Lung (tissue), 12 donors: Measurements from ENCODE around the gene GDI1. TPM values are rescaled to one million over a fixed set of nuclear protein-coding genes. Genes with fewer than 3 reads are reported as not detected.

Source experiments
- ATAC-seq: fragments of 200-7000 bp; cut with Tn5 transposase; one replicate; pipeline ENCODE4 v1.9.1; 2020; ENCODE audit warnings: moderate number of reproducible peaks; ENCODE audit not compliant: insufficient read depth, low FRiP score
- DNase-seq, 3 donors: peaks; one replicate each; pipeline ENCODE4 v3.0.0-alpha.2; 2013 to 2017
- H3K27ac ChIP-seq, 2 donors: one replicate each; pipeline ENCODE4 v1.5.1; 2013; ENCODE audit warnings: mild to moderate bottlenecking in 2 of 2, moderate library complexity in 2 of 2, control low read depth in 1 of 2, inconsistent platforms in 1 of 2, low read depth in 1 of 2, low read length in 1 of 2
- H3K27me3 ChIP-seq, 3 donors: one replicate each; pipeline ENCODE4 v1.5.1; 2013; ENCODE audit warnings: low read length in 2 of 3; ENCODE audit not compliant: control insufficient read depth in 3 of 3, insufficient read depth in 3 of 3
- H3K36me3 ChIP-seq, 4 donors: one replicate each; pipeline ENCODE4 v1.5.1; 2013; ENCODE audit warnings: low read length in 4 of 4, mild to moderate bottlenecking in 1 of 4, moderate library complexity in 1 of 4; ENCODE audit not compliant: control insufficient read depth in 4 of 4, insufficient read depth in 4 of 4
- H3K4me1 ChIP-seq, 5 donors: one replicate each; pipeline ENCODE4 v1.5.1; 2013; ENCODE audit warnings: low read length in 5 of 5, mild to moderate bottlenecking in 2 of 5, moderate library complexity in 1 of 5; ENCODE audit not compliant: control insufficient read depth in 5 of 5, insufficient read depth in 5 of 5
- H3K4me3 ChIP-seq: one replicate; pipeline ENCODE4 v1.5.1; 2013; ENCODE audit warnings: mild to moderate bottlenecking, control low read depth, moderate library complexity
- H3K9ac ChIP-seq, 2 donors: one replicate each; pipeline ENCODE4 v1.5.1; 2013; ENCODE audit warnings: low read length in 2 of 2, control low read depth in 1 of 2; ENCODE audit not compliant: insufficient read depth in 1 of 2
- H3K9me3 ChIP-seq, 4 donors: one replicate each; pipeline ENCODE4 v1.5.1; 2013; ENCODE audit warnings: low read length in 3 of 4, mild to moderate bottlenecking in 1 of 4, moderate library complexity in 1 of 4; ENCODE audit not compliant: control insufficient read depth in 4 of 4, insufficient read depth in 3 of 4
- WGBS, 2 donors: extraction: QIAGEN DNeasy Blood & Tissue Kit; methylation state at CpG; one replicate each; pipeline ENCODE4 v1.1.7; 2013; 5-methylcytosine and 5-hydroxymethylcytosine counted together
- polyA plus RNA-seq, 2 donors: library from polyadenylated mRNA; stranded (reverse); fragments of 200-250 nt; gene quantifications; one replicate each; pipeline ENCODE4 v1.2.1, GENCODE V29; 2013
- total RNA-seq, 2 donors: library from RNA; depleted of rRNA in 1 of 2; stranded (reverse); fragments of >200 nt in 1 of 2; gene quantifications; one replicate each; pipeline ENCODE4 v1.2.1, GENCODE V29; 2014 to 2021
- TF ChIP-seq, protein P1 (sequence below): IDR thresholded peaks from 2 replicates; pipeline ENCODE4 v1.5.1; 2012; ENCODE audit warnings: mild to moderate bottlenecking; ENCODE audit errors: control extremely low read depth, extremely low read depth
- donor health status: control.
- donor health status: control.
- donor health status: Bipolar disorder and iron deficiency.
- donor health status: healthy.
- donor health status: DM: yes; HTN: yes; CAD: no.

Gene GDI1
- total and polyA plus RNA-seq, 4 donors = 64.0 to 130 (median 116) TPM

GRCh38 chrX:154409222-154409871, 27.6 kb upstream of the GDI1 start, which contains the start of gene DNASE1L1:
DNASE1L1 (minus strand) TSS chrX:154409254; CDS start chrX:154405568, 3,686 bp downstream.
- Histone ChIP-seq H3K4me3 (peak within 1 kb of the TSS; percentile 32), H3K27me3 (no peaks in the 10 kb centered on the region), H3K4me1 (peaks cover 0 to 2% (median 0%) of the 10 kb centered on the region in 5 donors), H3K9ac (no peak within 1 kb of the TSS), H3K36me3 (peaks cover 0 to 2% (median 0%) of the 10 kb centered on the region in 4 donors), H3K27ac (peak within 1 kb of the TSS; percentile 49 to 65), H3K9me3 (peaks cover 0 to 6% (median 3%) of the 10 kb centered on the region in 4 donors)
- ATAC-seq = no peak
- 30 to 46% methylated on average over 11 to 26 of the region's 26 CpGs for WGBS, 2 donors
- TF ChIP-seq, protein P1, sequence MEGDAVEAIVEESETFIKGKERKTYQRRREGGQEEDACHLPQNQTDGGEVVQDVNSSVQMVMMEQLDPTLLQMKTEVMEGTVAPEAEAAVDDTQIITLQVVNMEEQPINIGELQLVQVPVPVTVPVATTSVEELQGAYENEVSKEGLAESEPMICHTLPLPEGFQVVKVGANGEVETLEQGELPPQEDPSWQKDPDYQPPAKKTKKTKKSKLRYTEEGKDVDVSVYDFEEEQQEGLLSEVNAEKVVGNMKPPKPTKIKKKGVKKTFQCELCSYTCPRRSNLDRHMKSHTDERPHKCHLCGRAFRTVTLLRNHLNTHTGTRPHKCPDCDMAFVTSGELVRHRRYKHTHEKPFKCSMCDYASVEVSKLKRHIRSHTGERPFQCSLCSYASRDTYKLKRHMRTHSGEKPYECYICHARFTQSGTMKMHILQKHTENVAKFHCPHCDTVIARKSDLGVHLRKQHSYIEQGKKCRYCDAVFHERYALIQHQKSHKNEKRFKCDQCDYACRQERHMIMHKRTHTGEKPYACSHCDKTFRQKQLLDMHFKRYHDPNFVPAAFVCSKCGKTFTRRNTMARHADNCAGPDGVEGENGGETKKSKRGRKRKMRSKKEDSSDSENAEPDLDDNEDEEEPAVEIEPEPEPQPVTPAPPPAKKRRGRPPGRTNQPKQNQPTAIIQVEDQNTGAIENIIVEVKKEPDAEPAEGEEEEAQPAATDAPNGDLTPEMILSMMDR = no peak
- peak; percentile 12 to 42 (median 41) for DNase-seq

- H3K9ac ChIP-seq = peak overlapping the region in 1 of 2 donors; percentile 23
- H3K4me3 ChIP-seq = peak overlapping the region; percentile 55
- no peaks in the 10 kb centered on the region for H3K27me3 ChIP-seq
- peaks cover 0 to 2% (median 0%) of the 10 kb centered on the region in 4 donors for H3K36me3 ChIP-seq
- H3K9me3 ChIP-seq = peaks cover 0 to 6% (median 3%) of the 10 kb centered on the region in 4 donors
- DNase-seq (peak; percentile 56 to 65 (median 62)), ATAC-seq (peak; percentile 67)
- peaks cover 0 to 2% (median 0%) of the 10 kb centered on the region in 5 donors for H3K4me1 ChIP-seq
- TF ChIP-seq, protein P1 = no peak
- 1 to 39% methylated on average over 13 to 29 of the region's 29 CpGs for WGBS, 2 donors
- H3K27ac ChIP-seq = peak overlapping the region; percentile 94 to 98
These were observed 25.0 kb upstream of the GDI1 start for GRCh38 chrX:154411981-154412340.

DNA sequence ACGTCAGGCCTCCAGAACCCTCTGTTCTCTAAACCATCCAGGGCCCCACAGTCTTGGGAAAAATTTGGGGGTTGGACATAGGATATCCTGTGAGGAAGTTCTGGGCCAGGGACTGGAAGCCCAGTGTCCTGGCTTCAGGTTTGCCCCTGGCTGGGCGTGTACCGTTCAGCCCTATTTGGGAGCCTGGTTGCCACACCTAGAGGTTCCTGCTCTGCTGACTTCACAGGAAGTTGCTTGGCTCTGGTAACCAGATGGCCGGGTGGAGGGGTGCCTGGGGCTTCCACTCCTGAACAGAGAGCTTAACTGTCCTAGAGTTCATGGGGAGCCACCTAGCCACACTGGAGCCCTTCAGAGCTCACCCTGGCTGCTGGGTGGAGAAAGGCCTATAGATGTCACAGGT, 24.5 kb upstream of the GDI1 start:
- peak overlapping the region in 1 of 2 donors; percentile 23 for H3K9ac ChIP-seq
- DNase-seq = no peak
- H3K4me1 ChIP-seq = peaks cover 0 to 2% (median 0%) of the 10 kb centered on the region in 5 donors
- 0 to 42% methylated on average over 4 of the region's 4 CpGs for WGBS, 2 donors
- H3K4me3 ChIP-seq = peak overlapping the region; percentile 55
- no peak for ATAC-seq
- peaks cover 0 to 6% (median 3%) of the 10 kb centered on the region in 4 donors for H3K9me3 ChIP-seq
- H3K36me3 ChIP-seq = peaks cover 0 to 2% (median 0%) of the 10 kb centered on the region in 4 donors
- peak overlapping the region; percentile 94 to 98 for H3K27ac ChIP-seq
- TF ChIP-seq, protein P1 = no peak
- no peaks in the 10 kb centered on the region for H3K27me3 ChIP-seq
